NCI-H1048 (cell line): ENCODE data around the gene OR2A7.
"Not testable (repeated sequence)": the region's sequence is repeated elsewhere in the genome, so short reads cannot be mapped to it uniquely, and the experiment has no call there.

Experiments
- DNase-seq: peaks from one replicate; lab custom pipeline; 2025; lab: John Stamatoyannopoulos, UW

Gene OR2A7, protein sequence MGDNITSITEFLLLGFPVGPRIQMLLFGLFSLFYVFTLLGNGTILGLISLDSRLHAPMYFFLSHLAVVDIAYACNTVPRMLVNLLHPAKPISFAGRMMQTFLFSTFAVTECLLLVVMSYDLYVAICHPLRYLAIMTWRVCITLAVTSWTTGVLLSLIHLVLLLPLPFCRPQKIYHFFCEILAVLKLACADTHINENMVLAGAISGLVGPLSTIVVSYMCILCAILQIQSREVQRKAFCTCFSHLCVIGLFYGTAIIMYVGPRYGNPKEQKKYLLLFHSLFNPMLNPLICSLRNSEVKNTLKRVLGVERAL

DNA sequence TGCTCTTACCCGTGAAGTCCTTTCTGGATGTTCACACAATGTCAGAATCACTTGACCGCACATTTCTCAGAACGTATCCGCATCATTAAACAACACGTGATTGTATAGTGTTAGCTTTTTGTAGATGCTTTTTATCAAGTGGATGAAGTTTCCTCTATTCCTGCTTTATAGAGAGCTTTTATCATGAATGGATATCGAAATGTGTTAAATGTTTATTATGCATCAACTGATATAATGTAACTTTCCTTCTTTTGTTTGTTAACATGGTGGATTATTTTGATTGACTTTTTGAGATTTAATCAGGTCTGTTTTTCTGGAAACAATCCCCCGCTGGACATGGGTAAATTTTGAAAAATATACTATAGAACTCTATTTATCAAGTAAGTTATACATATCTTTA is at the start of gene OR2A7:
OR2A7 (minus strand) TSS at position 101 of the 400 bp plus-strand sequence. CDS start 5,164 bp downstream, outside the sequence.
- not testable (repeated sequence) for DNase-seq

DNA sequence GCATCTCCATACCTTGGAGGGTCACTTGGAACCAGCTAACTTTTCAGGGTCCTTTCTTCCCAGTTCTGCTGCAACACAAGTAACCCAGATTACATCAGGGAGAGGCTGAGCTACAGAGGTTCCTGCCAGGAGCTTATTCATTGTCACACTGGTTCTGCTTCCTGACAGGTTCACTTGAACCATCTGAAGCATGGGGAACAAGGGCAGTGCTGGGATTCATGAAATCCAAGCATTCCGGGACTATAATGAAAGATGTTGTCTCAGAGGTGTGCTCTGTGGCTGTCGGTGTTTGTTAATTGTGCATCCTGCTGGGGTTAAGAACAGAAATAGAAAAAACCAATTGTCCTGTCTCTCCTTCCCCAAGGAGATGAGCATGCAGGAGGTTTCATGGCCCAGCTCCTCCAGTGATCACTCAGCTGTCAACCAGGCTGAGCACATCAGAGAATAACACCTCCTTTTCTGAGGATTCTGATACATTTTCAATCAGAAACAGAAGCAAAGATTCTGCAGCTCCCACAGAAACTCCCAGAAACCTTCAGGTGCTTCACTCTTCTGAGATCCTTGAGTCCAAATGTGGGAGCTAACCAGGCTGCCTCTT is 47.4 kb upstream of the OR2A7 start, which contains the start of gene OR2A1:
OR2A1 (plus strand) TSS at position 548 of the 598 bp plus-strand sequence. CDS start 5,706 bp downstream, outside the sequence.
- DNase-seq, result not testable (repeated sequence)

DNA sequence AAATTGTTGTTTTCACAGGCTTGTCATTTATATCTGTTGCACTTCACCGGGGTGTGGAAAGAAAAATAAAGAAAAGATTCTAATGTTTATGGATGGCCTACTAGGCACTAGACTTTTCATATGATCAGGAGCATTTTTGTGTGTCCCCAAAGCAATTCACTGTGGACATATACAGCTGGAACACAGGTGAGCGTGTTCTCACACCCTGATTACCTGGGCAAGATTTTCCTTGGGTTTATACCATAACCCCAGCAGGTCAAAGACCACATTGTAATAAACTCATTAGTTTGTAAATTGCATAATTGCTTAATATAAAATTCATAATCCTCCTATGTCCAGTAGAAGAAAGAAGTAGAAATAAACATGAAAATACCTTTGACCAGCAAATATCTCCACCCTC is 46.6 kb upstream of the OR2A7 start:
- DNase-seq, result not testable (repeated sequence)

DNA sequence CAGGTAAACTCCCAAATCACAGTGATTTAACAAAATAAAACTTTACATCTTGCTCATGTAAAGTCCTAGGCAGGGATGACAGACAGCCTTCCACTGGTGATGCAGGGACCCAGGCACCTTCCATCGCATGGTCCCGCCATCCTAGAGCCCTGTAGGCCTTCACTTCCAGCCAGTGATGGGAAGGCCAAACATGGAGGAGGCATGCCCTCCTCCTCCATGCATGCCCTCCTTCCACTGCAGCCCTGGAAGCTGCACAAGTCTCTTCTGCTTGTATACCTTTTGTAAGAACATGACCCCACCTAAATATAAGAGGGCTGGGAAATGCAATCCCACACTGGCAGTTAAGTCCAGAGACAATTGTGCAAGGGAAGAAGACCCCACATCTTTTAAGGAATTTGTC is 45.1 kb upstream of the OR2A7 start:
- DNase-seq, result not testable (repeated sequence)

DNA sequence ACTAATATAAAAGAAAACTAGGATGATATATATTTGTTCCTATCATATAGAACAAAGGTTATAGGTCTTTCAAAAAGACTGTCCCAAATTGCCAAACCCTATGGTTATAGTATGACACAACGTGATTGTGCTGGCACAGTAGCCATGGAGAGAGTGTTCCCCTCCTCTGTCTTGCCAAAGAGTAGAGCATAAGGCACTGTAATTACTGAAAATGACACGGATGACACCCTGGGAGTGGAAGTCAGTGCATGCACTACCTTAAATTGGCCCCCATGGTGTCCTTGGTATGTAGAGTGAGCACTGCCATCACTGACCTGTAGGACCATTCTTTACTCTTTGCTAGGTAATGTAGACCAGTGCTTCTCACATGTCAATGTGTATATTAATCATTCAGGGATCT is 40.6 kb upstream of the OR2A7 start:
- DNase-seq, result not testable (repeated sequence)

DNA sequence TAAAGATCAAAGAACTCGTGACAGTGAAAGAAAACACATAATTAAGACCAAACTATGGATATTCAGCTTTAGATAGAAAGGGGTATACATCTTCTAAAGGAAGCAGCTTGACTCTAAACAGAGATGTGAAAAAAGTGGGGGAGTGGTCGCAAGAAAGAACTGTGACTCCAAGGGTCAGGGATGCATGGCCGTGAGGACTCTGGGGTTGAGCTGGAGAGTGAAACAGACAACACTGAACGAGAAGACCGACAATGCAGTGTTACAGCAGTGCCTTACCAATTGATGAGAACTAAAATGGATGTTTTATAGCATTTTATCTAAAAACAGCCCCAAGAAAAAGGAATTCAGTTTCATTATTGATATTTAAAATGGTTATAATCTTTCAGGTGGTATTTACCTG is 39.0 kb upstream of the OR2A7 start:
- DNase-seq, result not testable (repeated sequence)

DNA sequence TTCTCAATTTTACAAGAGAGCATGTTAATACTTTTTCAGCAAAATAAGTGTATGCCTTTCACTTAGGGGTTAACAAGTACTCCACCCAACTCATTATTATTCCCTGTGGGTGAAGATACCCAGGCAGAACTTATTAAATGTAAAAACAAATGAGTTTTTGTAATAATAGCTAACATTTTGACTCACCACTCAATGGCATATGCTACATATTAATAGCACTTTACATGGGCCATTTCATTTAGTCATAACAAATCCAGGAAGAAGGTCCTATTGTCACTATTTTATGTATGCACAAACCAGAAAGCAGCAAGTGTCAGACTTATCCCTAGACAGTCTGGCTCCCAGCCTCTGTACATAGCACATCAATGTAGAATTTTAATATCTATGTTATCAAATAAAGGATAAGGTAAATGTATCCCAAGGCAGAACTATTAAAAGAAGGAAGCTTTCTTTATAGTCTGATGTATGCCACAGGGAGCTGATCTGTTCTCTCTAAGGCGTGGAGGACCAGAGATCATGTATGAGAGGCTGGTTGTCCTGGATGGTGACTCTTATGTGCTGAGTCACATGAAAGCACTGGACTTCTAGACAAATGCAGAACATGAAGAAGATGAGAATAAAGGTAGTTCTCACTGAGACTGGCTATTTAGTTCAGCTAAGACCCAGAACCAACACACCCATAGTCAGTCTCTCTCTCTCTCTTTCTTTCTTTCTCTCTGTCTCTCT is 38.1 kb upstream of the OR2A7 start:
- DNase-seq, result not testable (repeated sequence)

DNA sequence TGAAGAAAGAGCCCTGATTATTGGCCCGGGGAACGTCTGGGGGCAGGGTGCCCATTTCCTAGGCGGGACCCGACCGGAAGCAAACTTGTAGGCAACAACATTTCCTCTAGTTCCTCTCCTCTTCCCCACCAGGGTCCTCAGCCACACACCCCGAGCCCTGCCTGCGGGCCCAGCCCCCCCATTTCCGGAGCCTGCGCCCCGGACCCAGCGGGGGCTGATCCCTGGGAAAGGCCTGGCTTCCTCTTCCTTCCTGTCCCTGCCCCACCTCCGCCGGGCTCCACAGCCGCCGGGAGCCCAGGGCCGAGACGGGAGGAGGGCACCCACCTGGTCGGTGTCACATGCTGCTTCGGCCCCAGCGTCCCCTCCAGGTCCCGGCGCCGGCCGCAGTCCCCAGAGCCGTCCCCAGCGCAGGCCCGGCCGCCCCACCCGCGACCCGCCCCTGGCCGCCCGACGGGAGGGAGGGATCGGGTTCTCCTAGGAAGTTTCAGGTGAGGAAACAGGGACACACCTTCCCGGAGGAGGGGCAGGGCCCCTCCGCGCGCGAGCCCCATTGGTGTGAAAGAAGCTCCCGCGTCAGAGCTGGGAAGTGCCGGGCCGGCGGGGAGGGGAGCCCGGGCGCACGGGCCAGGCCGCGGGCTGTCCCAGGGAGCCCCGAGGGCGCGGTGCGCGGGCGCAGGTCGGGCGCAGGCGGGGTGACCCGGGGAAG is 29.4 kb upstream of the OR2A7 start:
- not testable (repeated sequence) for DNase-seq

DNA sequence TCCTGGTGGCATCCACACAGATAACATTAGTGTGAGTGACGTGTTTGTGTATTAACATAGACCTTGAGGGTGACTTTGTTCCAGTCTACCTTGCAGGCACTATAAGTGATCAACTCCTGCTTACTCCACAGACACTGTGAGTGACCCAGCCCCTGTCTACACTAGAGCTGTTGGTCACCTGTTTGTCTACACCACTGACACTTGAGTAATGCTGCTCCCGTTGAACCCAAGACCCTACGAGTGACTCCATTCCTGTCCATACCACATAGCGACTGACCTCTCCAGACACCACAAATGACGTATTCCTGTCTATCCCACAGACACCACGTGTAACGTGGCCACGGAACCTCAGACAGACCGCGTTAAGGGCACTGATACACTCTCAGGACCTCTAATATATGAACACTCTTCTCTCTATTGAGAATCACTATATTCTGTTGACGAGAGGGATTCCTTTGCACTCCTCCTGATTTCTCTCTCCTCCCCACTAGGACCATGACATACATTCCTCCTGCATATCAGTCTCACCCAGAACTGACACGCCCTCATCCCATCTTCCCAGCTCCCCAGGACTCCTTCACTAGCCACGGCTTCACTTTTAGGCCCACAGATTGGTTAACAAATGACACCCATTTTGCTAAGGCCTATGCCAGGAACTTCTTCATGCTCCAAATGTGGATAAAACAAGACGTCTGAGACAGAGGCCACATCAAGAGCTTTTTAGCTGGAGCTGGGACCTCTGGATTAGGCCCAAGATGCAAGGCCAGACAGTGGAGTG is 28.0 kb upstream of the OR2A7 start:
- DNase-seq, result not testable (repeated sequence)

DNA sequence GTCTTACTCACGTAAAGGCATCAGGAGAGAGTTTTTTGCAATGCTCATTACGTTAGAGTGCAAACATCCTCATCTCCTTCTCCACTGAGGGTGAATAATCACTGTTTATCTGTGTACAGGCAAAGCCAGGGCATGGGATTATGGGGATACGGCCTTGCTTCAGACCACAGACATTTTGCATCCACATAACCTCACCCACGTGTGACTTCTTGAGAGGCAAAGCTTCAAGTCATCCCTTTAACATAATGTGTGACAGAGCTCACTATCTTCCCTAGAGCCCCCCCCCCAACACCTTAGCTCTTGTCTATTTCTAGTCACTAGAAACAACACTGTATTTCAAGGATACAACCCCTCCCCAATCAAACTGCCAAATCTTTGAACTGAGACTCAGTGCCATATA is 27.0 kb upstream of the OR2A7 start:
- not testable (repeated sequence) for DNase-seq

DNA sequence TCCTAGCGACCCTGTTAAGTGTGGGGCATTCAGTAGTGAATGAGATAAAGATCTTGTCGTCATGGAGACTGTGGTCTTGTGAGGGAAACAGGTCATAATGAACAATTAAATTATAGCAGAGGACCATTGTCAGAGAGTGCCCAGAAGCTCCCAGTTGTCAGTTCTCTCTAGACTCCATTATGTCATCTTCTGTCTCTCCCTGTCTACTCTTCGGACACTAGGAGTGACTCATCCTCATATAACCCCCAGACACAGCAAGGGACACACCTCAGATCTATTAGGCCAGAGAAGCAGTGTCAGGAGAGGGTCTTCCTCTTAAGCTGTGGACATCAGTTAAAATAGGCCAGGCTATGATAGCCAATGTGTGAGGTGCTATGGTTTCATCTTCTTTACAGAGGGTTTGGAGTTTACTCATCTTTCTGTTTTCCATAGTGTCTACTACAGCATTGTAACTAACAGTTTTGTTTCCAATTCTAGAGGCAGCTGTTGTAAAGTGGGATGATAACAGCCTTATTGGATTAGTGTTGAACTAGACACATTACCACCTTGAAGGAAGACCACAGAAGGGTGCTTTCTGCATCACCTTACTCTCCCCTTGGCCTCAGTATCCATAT is 22.7 kb upstream of the OR2A7 start:
- not testable (repeated sequence) for DNase-seq

DNA sequence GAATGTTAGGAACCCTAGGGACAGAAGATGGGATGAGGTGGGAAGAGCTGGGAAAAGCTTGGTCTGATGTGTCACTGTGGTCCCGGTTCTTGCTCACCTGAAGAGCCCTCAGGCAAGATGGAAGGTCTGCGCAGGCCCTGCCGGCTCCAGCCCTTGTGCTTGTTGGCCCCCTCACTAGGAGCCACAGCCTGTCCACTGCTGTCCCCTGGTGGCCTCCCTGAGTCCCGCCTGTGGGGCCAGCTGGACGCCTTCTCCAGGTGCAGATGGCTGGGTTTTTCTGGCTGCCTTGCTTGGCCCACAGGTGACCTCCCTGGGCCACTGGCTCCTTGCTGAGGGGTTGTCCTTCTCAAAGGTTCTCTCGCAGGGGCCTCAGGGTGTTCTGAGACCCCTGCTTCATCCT is 19.1 kb upstream of the OR2A7 start:
- DNase-seq, result not testable (repeated sequence)

DNA sequence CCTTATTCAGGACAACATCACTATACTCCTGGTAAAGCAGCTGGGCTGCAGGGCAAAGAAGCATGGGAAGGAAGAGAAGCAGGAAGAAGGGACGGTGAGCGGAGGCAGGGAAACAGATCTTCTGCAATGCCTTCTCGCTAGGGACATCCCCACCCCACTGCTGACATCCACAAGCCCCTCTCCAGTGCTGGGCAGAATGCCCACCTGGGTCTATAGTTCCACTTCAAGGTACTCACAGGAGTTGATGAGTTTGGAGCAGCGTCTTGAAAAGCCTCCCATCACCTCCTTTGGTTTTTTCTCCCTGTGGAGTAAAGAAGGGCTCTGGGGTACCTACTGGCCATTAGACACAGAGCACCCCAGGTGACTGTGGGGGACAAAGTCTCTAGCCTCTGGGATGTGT is 17.9 kb upstream of the OR2A7 start:
- DNase-seq, result not testable (repeated sequence)

DNA sequence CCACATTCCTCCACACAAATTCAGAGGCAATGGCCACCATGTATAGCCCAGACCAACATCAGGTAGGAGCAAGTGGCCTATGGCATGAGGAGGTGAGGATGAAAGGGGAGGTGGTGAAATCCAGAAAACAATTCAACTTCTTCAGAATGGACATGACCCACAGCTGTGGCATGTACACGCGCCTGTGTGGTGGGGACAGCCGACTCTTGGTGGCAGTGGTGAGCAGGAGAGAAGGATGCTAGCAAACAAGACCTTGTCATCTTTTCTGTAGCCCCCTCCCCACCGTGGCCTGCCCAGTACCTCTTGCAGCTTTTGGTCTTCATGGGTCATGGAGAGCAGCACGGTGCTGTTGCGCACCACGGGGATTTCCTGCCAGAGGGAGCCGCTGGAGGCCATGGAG is 17.4 kb upstream of the OR2A7 start:
- DNase-seq, result not testable (repeated sequence)

DNA sequence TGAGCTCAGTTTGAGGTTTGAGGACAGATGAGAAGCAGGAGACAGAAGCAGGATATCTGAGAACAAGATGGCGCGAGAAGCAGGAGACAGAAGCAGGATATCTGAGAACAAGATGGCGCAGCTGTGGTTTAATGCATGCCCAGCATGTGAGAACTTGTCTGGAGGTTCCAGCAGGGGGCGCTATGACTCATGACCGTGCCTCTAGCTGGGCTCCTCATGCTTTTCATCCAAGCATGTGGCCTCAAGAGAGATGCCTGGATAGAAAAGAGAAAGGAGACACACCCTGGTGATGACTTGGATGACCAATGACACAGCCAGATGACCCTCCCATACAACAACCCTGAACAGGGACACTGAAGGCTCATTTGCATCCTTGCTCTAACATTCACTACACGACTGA is 15.4 kb upstream of the OR2A7 start:
- DNase-seq, result not testable (repeated sequence)

DNA sequence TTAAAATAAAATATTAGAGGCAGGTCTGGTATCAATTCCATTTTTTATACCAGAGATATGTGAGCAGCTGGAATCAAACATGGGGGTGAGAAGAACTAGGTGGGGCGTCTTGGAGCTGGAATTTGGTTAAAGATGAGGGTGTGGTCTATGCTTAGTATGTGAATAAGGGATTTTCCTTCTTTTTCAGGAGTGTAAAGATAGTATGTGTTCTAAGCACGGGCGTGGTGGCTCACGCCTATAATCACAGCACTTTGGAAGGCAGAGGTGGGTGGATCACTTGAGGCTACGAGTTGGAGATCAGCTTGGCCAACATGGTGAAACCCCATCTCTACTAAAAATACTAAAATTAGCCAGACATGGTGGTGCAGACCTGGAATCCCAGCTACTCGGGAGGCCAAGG is 10.7 kb upstream of the OR2A7 start:
- DNase-seq, result not testable (repeated sequence)

DNA sequence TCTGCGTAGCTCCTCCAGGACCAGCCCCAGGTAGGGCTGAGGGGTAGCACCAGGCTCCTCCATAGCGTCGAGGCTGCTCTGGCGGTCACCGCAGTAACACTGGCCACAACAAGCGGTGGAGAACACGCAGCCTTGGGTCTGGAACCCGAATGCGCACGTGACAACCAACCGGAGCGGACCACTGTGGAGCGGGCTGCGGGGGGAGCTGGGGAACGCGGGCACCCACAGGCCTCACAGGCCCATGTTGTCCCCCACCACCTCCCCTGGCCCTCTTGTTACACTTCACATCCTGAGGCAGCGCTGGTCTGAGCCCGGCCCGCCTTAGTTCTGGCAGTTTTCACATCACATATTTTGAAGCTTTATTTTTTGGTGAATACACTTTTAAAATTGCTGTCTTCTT is 4.6 kb upstream of the OR2A7 start, which contains the start of gene CTAGE8:
CTAGE8 (minus strand) TSS at position 101 of the 400 bp plus-strand sequence; CDS start at position 63, 38 bp downstream.
- not testable (repeated sequence) for DNase-seq

DNA sequence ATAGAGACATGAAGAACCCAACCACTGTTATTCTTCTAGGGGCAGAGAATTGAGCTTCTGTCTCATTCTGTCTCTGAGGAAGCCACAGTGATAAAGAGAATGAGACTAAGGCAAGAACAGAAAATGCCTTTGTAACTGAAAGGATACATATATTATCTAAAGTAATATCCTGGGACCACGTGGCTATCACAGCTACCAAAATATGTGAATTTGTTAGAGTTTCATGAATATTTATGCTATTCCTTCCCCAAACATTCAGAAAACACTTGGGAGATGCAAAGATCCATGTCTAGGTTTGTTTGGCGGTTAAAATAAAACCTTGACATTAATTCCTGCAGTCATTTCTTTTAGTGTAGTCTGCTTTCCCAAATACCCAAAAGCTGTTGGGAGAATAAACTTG is 2.5 kb downstream of the OR2A7 start:
- DNase-seq, result not testable (repeated sequence)

DNA sequence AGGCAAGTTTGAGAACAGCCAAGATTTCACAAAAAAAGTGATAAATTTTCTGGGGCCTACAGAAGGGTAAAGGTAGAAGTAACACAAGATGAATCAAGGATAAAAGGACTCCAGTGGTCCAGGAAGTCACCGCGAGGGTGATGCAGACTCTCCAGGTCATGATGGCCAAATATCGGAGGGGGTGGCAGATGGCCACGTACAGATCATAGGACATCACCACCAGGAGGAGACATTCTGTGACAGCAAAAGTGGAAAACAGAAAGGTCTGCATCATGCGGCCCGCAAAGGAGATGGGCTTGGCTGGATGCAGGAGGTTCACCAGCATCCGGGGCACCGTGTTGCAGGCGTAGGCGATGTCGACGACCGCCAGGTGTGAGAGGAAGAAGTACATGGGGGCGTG is 5.5 kb downstream of the OR2A7 start:
- not testable (repeated sequence) for DNase-seq

DNA sequence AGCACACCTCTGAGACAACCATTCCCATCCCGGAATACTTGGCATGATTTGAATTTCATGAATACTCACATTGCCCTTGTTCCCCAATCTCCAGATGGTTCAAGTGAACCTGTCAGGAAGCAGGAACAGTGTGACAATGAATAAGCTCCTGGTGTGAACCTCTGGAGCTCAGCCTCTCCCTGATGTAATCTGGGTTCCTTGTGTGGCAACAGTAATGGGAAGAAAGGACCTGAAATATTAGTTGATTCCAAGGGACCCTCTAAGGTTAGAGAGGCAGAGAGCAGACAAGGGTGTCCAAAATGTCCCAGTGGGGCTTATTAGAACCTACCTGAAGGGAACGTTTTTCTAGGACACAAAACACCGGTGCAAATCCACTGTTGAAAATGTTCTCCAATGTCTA is 8.5 kb downstream of the OR2A7 start:
- DNase-seq, result no peak

DNA sequence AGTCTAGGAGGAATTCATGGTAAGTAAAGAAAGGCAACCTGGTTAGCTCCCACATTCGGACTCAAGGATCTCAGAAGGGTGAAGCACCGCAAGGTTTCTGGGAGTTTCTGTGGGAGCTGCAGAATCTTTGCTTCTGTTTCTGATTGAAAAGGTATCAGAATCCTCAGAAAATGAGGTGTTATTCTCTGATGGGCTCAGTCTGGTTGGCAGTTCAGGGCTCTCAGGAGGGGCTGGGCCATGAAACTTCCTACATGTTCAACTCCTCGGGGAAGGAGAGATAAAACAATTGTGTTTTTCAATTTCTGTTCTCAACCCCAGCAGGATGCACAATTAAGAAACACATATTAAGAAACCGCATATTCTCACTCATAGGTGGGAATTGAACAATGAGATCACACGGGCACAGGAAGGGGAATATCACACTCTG is 9.1 kb downstream of the OR2A7 start:
- no peak for DNase-seq
